GM18909 (cell line): ENCODE measurements around the gene P4HA2.
"Not testable (repeated sequence)": the region's sequence is repeated elsewhere in the genome, so short reads cannot be mapped to it uniquely, and the experiment has no call there.

Source experiments
- ATAC-seq: cut with Tn5 transposase; IDR thresholded peaks from one replicate; pipeline ENCODE4 v1.9.1; 2021; ENCODE audit warnings: mild to moderate bottlenecking; ENCODE audit not compliant: unreplicated experiment, poor library complexity

P4HA2 gene

DNA sequence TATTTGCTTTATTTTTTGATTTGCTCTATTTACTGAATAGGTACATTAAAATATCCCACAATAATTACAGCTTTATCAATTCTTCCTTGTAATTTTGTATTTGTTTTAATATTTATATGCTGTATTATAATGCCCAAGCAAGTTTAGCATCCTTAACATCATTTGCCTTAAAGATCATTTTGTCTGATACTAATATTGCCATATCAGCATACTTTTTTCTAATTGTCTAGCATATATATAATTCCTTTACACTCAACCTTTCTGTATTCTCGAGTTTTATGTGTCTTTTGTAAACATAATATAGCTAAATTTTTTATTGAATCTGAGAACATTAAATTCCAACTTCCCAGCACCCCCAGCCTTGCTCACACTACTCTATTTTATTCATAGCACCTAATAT lies 64.7 kb downstream of the P4HA2 start:
- no peak for ATAC-seq

GRCh38 chr5:132161574-132162326 lies 65.9 kb downstream of the P4HA2 start:
- not testable (repeated sequence) for ATAC-seq

- no peak for ATAC-seq
Measured at GRCh38 chr5:132156413-132156812, 71.2 kb downstream of the P4HA2 start.

DNA sequence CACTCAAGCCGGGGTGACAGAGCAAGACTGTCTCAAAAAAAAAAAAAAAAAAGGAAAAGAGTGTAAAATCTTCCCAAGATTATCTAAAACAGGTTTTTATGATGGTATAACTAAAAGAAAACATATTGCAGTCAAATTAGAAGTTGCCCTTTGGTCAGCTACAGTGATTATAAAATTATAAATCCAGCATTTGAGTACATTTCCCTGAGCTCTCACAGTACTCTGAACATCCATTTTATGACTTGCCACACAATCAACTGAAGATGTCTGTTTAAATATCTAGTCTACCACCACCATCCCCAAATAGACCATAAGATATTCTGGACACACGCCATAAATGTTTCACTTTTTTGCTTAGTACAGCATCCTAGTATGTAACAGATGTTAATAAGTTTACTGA lies 77.1 kb downstream of the P4HA2 start:
- no peak for ATAC-seq

GRCh38 chr5:132147663-132148062 lies 80.0 kb downstream of the P4HA2 start:
- ATAC-seq, result no peak

- ATAC-seq, result not testable (repeated sequence)
Measured at GRCh38 chr5:132145326-132145725, 82.3 kb downstream of the P4HA2 start.

DNA sequence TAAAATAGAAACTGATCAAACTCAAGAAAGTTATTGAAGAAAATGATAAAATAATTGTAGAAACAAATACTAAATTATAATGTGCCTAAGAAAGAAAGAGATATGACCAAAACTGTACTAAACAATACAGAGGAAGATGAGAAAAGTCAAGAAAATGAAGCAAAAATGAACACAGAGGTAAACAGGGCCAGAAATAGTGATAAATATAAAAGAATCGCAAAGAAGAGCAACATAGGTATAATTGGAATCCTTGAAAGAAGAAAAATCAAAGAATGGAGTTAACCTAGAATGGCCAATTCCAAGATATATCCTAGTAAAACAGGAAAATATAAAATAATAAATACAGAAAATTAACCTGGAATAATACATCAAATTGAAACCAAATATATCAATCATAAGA lies 84.5 kb downstream of the P4HA2 start:
- ATAC-seq, result no peak

DNA sequence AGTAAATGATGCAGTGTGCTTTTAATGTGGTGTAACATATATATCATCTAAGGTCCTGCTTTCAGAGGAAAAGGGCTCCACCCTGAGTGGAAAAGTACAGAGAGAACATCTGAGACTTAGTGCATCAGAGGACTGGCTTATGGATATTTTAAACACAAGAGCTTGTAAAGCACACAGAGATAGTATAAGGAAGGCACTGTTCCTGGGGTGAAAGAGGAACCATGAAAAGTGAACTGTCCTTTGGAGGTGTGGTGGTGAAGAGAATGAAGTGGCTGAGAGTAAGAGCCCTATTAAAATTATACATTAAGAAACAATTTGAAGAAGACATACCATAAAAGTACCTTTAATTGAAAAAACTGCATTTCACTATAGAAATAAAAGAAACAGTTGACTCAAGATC lies 85.2 kb downstream of the P4HA2 start:
- no peak for ATAC-seq
